Activated CD4-positive, CD25-positive, alpha-beta regulatory T cell (primary cell): Measurements from ENCODE around the gene TUBGCP3.

ENCODE experiments used
- DNase-seq, 4 experiments: peaks; one replicate each; lab custom pipeline; 2025; lab: John Stamatoyannopoulos, UW

TUBGCP3 gene

GRCh38 chr13:112453874-112454647, 133.9 kb downstream of the TUBGCP3 start:
- no peak for DNase-seq

GRCh38 chr13:112453207-112453829, 134.6 kb downstream of the TUBGCP3 start:
- DNase-seq = no peak

- DNase-seq = no peak
Observed at GRCh38 chr13:112452380-112453206, 135.4 kb downstream of the TUBGCP3 start.

GRCh38 chr13:112451512-112452379, 136.2 kb downstream of the TUBGCP3 start:
- DNase-seq = no peak

GRCh38 chr13:112450904-112451240, 137.1 kb downstream of the TUBGCP3 start:
- no peak for DNase-seq

GRCh38 chr13:112450118-112450903, 137.6 kb downstream of the TUBGCP3 start:
- DNase-seq = no peak

- DNase-seq = no peak
Observed at GRCh38 chr13:112449545-112449930, 138.4 kb downstream of the TUBGCP3 start.

- DNase-seq = no peak
Observed at GRCh38 chr13:112448621-112449544, 139.1 kb downstream of the TUBGCP3 start.

GRCh38 chr13:112447761-112448603, 140.0 kb downstream of the TUBGCP3 start:
- DNase-seq = no peak

GRCh38 chr13:112447306-112447705, 140.6 kb downstream of the TUBGCP3 start:
- DNase-seq = no peak

- DNase-seq = no peak
Observed at GRCh38 chr13:112446867-112447266, 141.1 kb downstream of the TUBGCP3 start.

- no peak for DNase-seq
Observed at GRCh38 chr13:112446347-112446861, 141.5 kb downstream of the TUBGCP3 start.

GRCh38 chr13:112445411-112446271, 142.3 kb downstream of the TUBGCP3 start:
- no peak for DNase-seq

- no peak for DNase-seq
Observed at GRCh38 chr13:112444416-112445399, 143.2 kb downstream of the TUBGCP3 start.

GRCh38 chr13:112443995-112444311, 144.0 kb downstream of the TUBGCP3 start:
- peak in 1 of 4 experiments; percentile 12 for DNase-seq

GRCh38 chr13:112443191-112443994, 144.6 kb downstream of the TUBGCP3 start:
- DNase-seq = no peak
